ENCODE results near the gene PPARA. TPM values are rescaled to one million over a fixed set of nuclear protein-coding genes. Genes with fewer than 3 reads are reported as not detected.

PPARA gene
- total and polyA plus RNA-seq, 4 donors = 11.9 to 18.6 (median 12.5) TPM

- no peak overlapping the region for H3K27ac ChIP-seq (ENCODE audit: low read depth, low read length)
- H3K27me3 ChIP-seq (ENCODE audit: control insufficient read depth, insufficient read depth, low read length) = no peaks in the 10 kb centered on the region
- no peak overlapping the region for H3K4me3 ChIP-seq (ENCODE audit: low read depth, low read length)
- WGBS (ENCODE audit: insufficient coverage) = 92% methylated on average over 12 of the region's 14 CpGs
- no peak for DNase-seq (ENCODE audit: low read depth in 4 of 6, low spot score in 6 of 6)
- peaks cover 66% of the 10 kb centered on the region for H3K36me3 ChIP-seq (ENCODE audit: control insufficient read depth, insufficient read depth, low read length)
- no peaks in the 10 kb centered on the region for H3K9me3 ChIP-seq (ENCODE audit: control insufficient read depth, insufficient read depth, low read length)
- peaks cover 21% of the 10 kb centered on the region for H3K4me1 ChIP-seq (ENCODE audit: control insufficient read depth, insufficient read depth, low read length)
These were observed 142.4 kb downstream of the PPARA start for GRCh38 chr22:46292732-46293131.

Other genes starting within 250 kb of the PPARA start
- 1 to 10 TPM; 2.6 to 5.0 TPM for gene WNT7B, start 173.4 kb upstream of the PPARA start, total RNA-seq
- 10 to 100 TPM; 21.6 to 24.9 TPM for gene WNT7B, start 173.4 kb upstream of the PPARA start, polyA plus RNA-seq (ENCODE audit: insufficient read length in 2 of 2)
- gene CDPF1, start 99.8 kb downstream of the PPARA start, total RNA-seq = 10 to 100 TPM in 1 of 2 donors, 1 to 10 TPM in 1; 7.4 to 16.3 TPM
- 10 to 100 TPM; 13.0 to 13.5 TPM for gene CDPF1, start 99.8 kb downstream of the PPARA start, polyA plus RNA-seq (ENCODE audit: insufficient read length in 2 of 2)
- under 1 TPM; 0.06 to 0.20 TPM for gene PKDREJ, start 112.8 kb downstream of the PPARA start, total RNA-seq
- under 1 TPM; 0.30 to 0.46 TPM for gene PKDREJ, start 112.8 kb downstream of the PPARA start, polyA plus RNA-seq (ENCODE audit: insufficient read length in 2 of 2)
- 10 to 100 TPM; 15.6 to 30.5 TPM for gene TTC38, start 117.5 kb downstream of the PPARA start, total RNA-seq
- 10 to 100 TPM; 24.2 to 33.1 TPM for gene TTC38, start 117.5 kb downstream of the PPARA start, polyA plus RNA-seq (ENCODE audit: insufficient read length in 2 of 2)
- 1 to 10 TPM; 3.2 to 6.8 TPM for gene GTSE1, start 146.3 kb downstream of the PPARA start, total RNA-seq
- 10 to 100 TPM; 11.5 to 12.1 TPM for gene GTSE1, start 146.3 kb downstream of the PPARA start, polyA plus RNA-seq (ENCODE audit: insufficient read length in 2 of 2)
- 10 to 100 TPM; 22.5 to 37.0 TPM for gene TRMU, start 185.2 kb downstream of the PPARA start, total RNA-seq
- gene TRMU, start 185.2 kb downstream of the PPARA start, polyA plus RNA-seq (ENCODE audit: insufficient read length in 2 of 2) = 10 to 100 TPM; 58.2 to 64.4 TPM

Data from spinal cord (tissue), 10 donors.